Stimulated activated CD4-positive, alpha-beta T cell treated with anti-CD3 and anti-CD28 coated beads, Interleukin-2, amount 100 ng/mL, for 48 hours (primary cell): ENCODE data around the gene PSEN1.

Source experiments
- DNase-seq, 2 donors: peaks; one replicate each; pipeline ENCODE4 v3.0.0-alpha.2; 2020

PSEN1 gene

GRCh38 chr14:73255693-73256225, 119.5 kb downstream of the PSEN1 start:
- no peak for DNase-seq

GRCh38 chr14:73258076-73258475, 121.8 kb downstream of the PSEN1 start:
- DNase-seq = no peak

- no peak for DNase-seq
These were observed 122.7 kb downstream of the PSEN1 start for GRCh38 chr14:73258845-73259611.

- no peak for DNase-seq
These were observed 123.5 kb downstream of the PSEN1 start for GRCh38 chr14:73259837-73260236.

- DNase-seq = no peak
These were observed 124.3 kb downstream of the PSEN1 start for GRCh38 chr14:73260574-73260973.

- DNase-seq = no peak
These were observed 124.8 kb downstream of the PSEN1 start for GRCh38 chr14:73261075-73261474.

GRCh38 chr14:73261520-73262426, 125.5 kb downstream of the PSEN1 start:
- DNase-seq = no peak

- DNase-seq = no peak
These were observed 126.3 kb downstream of the PSEN1 start for GRCh38 chr14:73262427-73263183.

GRCh38 chr14:73263606-73264005, 127.3 kb downstream of the PSEN1 start:
- DNase-seq = no peak

- no peak for DNase-seq
These were observed 128.0 kb downstream of the PSEN1 start for GRCh38 chr14:73264080-73264884.

- DNase-seq = no peak
These were observed 128.8 kb downstream of the PSEN1 start for GRCh38 chr14:73264885-73265720.

GRCh38 chr14:73265721-73266046, 129.4 kb downstream of the PSEN1 start:
- no peak for DNase-seq

GRCh38 chr14:73266317-73266716, 130.0 kb downstream of the PSEN1 start:
- DNase-seq = no peak

- DNase-seq = no peak
These were observed 131.2 kb downstream of the PSEN1 start for GRCh38 chr14:73267474-73267873.

- no peak for DNase-seq
These were observed 133.6 kb downstream of the PSEN1 start for GRCh38 chr14:73269729-73270531.

GRCh38 chr14:73272393-73272792, 136.1 kb downstream of the PSEN1 start:
- no peak for DNase-seq
